H1 (cell line): ENCODE results near the gene CREG2.

Experiments used
- ATF2 ChIP-seq: IDR thresholded peaks from 2 replicates; pipeline ENCODE4 v1.6.1; 2012; ENCODE audit warnings: low read length, inconsistent platforms
- CEBPB ChIP-seq: IDR thresholded peaks from 2 replicates; pipeline ENCODE4 v1.6.1; 2012; ENCODE audit warnings: low read depth, low read length
- CHD2 ChIP-seq: IDR thresholded peaks from 2 replicates; pipeline ENCODE4 v1.6.1; 2012; ENCODE audit warnings: low read length, improper control_type of control experiment

- TF ChIP-seq CEBPB = no peak
- TF ChIP-seq ATF2 = no peak
- TF ChIP-seq CHD2 = no peak
Observed at GRCh38 chr2:101400048-101400447, 12.7 kb upstream of the CREG2 start.
